Coronary artery (tissue), 2 donors: ENCODE data around the gene MBNL1.

Experiments
- DNase-seq: peaks from one replicate; pipeline ENCODE4 v3.0.0-alpha.2; 2017; ENCODE audit warnings: low spot score
- H3K27ac ChIP-seq, 2 donors: fragments of 200-600 bp; sonication (generic); one replicate each; pipeline ENCODE4 v1.5.1; 2016 to 2019
- H3K4me3 ChIP-seq: fragments of 200-600 bp; sonication (generic); 2 replicates; pipeline ENCODE4 v1.5.1; 2016; ENCODE audit warnings: mild to moderate bottlenecking, moderate library complexity
- TF ChIP-seq, protein P1 (sequence below): fragments of 200-600 bp; sonication (generic); IDR thresholded peaks from one replicate; pipeline ENCODE4 v1.5.1; 2019; ENCODE audit warnings: antibody characterized with exemption

MBNL1 gene

DNA sequence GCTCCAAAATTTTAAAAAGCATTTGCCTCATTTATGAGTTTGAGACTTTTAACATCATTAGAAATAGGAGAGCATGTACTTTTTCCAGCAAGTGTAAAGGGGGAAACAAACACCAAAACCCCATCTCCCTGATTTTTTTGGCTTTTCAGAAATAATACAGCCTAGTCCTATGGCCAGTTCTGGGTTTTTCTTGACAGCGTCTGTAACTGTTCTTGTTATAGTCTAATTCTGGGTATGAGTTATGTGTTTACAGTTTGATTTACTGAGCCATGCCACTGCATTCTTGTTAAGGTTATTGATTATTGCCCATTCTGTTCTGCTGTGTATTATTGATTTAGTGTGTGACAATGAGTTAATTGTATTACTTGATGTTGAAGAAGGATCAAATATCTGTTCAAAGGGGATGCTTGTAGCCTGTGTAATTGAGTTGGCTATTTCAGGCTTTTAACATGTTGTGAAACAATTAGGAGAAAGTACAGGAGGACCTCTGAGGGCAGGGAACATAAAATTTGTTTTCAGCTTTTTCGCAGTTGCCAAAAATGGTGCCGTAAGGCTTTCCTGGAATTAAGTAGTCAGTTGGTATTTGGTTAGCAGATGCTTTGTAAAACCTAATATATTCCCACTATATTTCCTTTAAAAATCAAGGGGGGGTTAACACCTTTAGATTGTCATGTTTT, 46.1 kb downstream of the MBNL1 start:
- no peak for DNase-seq
- H3K27ac ChIP-seq: peak overlapping the region; percentile 38 to 73
- TF ChIP-seq, protein P1, sequence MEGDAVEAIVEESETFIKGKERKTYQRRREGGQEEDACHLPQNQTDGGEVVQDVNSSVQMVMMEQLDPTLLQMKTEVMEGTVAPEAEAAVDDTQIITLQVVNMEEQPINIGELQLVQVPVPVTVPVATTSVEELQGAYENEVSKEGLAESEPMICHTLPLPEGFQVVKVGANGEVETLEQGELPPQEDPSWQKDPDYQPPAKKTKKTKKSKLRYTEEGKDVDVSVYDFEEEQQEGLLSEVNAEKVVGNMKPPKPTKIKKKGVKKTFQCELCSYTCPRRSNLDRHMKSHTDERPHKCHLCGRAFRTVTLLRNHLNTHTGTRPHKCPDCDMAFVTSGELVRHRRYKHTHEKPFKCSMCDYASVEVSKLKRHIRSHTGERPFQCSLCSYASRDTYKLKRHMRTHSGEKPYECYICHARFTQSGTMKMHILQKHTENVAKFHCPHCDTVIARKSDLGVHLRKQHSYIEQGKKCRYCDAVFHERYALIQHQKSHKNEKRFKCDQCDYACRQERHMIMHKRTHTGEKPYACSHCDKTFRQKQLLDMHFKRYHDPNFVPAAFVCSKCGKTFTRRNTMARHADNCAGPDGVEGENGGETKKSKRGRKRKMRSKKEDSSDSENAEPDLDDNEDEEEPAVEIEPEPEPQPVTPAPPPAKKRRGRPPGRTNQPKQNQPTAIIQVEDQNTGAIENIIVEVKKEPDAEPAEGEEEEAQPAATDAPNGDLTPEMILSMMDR: no peak
- peak overlapping the region; percentile 18 for H3K4me3 ChIP-seq

DNA sequence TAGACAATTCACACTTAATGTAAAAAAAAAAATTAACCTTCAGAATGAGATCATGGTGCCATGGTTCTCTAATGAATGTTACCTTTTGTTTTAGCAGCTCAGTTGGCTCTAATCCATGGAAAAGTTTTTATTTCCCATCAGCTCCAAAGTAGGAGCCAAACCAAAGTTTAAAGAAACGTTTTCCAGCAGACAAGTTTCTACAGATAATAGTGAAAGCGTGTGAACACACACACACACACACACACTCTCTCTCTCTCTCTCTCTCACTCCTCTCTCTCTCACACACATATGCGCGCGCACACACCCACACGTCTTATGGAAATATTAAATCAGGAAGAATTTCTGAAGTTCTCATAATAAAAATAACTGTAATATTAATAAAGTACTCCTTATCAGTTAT, 46.9 kb downstream of the MBNL1 start:
- TF ChIP-seq, protein P1: no peak
- peak overlapping the region; percentile 38 to 58 for H3K27ac ChIP-seq
- DNase-seq: no peak
- no peak overlapping the region for H3K4me3 ChIP-seq

DNA sequence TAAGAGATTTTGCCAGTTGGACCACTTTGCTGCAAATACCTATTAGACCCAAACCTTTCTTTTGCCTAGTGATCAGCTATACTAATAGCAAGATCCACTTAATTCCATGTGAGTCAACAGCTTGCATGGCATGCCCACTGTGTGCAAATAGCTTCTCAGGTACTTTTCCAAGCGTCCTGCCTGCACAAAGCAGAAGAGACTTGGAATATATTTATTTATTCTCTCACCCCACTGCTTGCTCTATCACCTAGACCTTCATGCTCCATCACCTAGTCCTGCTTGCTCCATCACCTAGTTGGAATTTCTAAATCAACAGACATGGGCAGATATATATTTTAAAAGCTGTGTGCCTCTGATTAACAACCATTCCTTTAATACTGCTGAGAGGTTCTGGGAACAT, 47.6 kb downstream of the MBNL1 start:
- Histone ChIP-seq H3K4me3 (no peak overlapping the region), H3K27ac (peak overlapping the region; percentile 38 to 58)
- TF ChIP-seq, protein P1: no peak
- DNase-seq: no peak

DNA sequence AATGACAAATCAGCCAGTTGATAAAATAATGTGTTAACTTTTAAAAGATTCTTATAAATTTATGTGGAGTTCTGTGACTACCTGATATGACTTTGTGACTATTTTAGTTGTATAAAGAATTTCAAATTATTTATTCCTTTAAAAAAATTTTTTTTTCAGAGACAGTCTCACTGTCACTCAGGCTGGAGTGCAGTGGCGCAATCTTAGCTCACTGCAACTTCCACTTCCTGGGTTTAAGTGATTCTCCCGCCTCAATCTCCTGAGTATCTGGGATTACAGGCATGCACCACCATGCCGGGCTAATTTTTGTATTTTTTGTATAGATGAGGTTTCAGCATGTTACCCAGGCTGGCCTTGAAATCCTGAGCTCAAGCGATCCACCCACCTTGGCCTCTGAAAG, 48.5 kb downstream of the MBNL1 start:
- Histone ChIP-seq H3K27ac (peak overlapping the region; percentile 30 to 38), H3K4me3 (no peak overlapping the region)
- TF ChIP-seq, protein P1: no peak
- no peak for DNase-seq

DNA sequence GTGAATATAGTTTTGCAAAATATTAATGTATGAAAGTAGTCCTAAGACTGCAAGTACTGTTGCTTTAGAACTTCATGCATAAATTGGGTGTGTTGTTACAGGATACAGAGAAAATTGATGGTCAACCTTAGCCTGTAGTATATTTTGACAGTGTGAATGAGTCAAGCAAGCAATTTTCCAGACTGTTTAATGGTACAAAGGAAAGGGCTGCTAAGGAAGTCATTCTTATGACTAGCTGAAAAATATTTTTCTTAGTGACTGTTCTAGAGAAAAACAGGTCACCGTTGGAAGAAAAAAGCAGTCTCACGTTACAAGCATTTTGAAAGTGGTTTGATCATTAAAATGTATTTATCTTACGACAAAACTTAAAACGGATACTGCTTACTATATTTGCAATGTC, 49.2 kb downstream of the MBNL1 start:
- TF ChIP-seq, protein P1: no peak
- H3K27ac ChIP-seq: peak overlapping the region; percentile 30 to 38

DNA sequence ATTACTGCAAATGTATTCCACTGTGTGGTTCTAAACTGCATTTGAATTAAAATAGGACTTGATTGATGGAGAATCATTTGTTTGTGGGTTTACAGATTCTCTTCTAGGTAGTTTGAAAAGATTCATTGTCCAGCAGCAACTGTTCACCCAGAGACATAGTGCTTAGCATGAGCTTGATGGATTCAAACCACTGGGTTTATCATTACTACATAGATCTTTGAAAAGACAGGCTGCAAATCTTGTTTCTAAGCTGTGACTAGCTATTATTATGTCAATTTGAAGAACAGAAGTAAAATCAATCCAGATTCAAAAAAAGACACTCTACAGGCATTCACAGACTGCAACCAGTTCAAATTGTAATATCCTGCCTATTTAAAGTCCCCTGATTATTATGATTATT, 49.8 kb downstream of the MBNL1 start:
- DNase-seq: no peak
- TF ChIP-seq, protein P1: no peak
- H3K4me3 ChIP-seq: peak overlapping the region; percentile 13
- peak overlapping the region; percentile 38 to 60 for H3K27ac ChIP-seq

More for the DNA sequence above, 49.2 kb downstream of the MBNL1 start:
- no peak for DNase-seq
- peak overlapping the region; percentile 13 for H3K4me3 ChIP-seq

DNA sequence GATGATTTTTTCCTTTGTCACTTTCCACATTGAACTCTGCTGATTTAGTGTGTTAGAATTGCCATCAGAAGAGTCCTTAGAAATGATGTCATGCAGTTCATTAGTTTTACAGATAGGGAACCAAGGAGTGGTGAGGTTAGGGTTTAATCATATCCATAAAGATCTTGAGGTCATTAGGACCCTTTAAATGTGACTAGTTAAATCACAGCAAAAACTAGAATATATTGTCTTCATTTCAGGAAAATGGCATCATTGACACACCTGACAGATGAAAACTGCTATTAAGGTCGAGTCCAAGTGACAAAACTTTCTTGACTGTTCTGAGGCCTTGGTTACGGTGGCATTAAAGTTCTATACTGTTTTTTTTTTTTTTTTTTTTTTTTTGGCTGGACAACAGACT, 50.5 kb downstream of the MBNL1 start:
- no peak for DNase-seq
- H3K27ac ChIP-seq: peak overlapping the region; percentile 38 to 55

More for the DNA sequence above, 50.5 kb downstream of the MBNL1 start:
- TF ChIP-seq, protein P1: no peak
- H3K4me3 ChIP-seq: no peak overlapping the region
